Activated naive CD8-positive, alpha-beta T cell treated with anti-CD3 and anti-CD28 coated beads, Interleukin-2, amount 10 ng/mL, durations not matched to agents 7 days and 5 days (primary cell): Measurements from ENCODE around the gene CHPF2. TPM values are rescaled to one million over a fixed set of nuclear protein-coding genes. Genes with fewer than 3 reads are reported as not detected.

Experiments
- ATAC-seq: fragments of 150-1000 bp; cut with Tn5 transposase; one replicate; pipeline ENCODE4 v1.10.0; 2021; ENCODE audit warnings: low read depth, moderate library complexity
- POLR2A ChIA-PET: fragments of 350-600 bp; sonication (Branson Sonifier 250); formaldehyde crosslinking; loops from one replicate; lab custom pipeline; 2021; ENCODE audit warnings: antibody characterized with exemption; lab: Charles Lee
- DNase-seq: peaks from one replicate; pipeline ENCODE4 v3.0.0; 2021
- H3K27ac Mint-ChIP-seq: one replicate; pipeline ENCODE4 v1.8.0; 2022; ENCODE audit warnings: mild to moderate bottlenecking, mixed read lengths
- H3K27me3 Mint-ChIP-seq: one replicate; pipeline ENCODE4 v1.8.0; 2022; ENCODE audit warnings: mild to moderate bottlenecking, moderate library complexity, mixed read lengths
- H3K36me3 Mint-ChIP-seq: one replicate; pipeline ENCODE4 v1.8.0; 2021; ENCODE audit warnings: mild to moderate bottlenecking, mixed read lengths
- H3K4me1 Mint-ChIP-seq: one replicate; pipeline ENCODE4 v1.8.0; 2021; ENCODE audit warnings: mixed read lengths
- H3K4me3 Mint-ChIP-seq: one replicate; pipeline ENCODE4 v1.8.0; 2022; ENCODE audit warnings: mild to moderate bottlenecking, moderate library complexity, mixed read lengths
- H3K9me3 Mint-ChIP-seq: one replicate; pipeline ENCODE4 v1.8.0; 2021; ENCODE audit warnings: mixed read lengths
- total RNA-seq, 2 experiments: library from RNA; stranded (reverse); gene quantifications; one replicate each; pipeline ENCODE4 v1.2.3, GENCODE V29; 2021

Gene CHPF2
- total RNA-seq, 2 experiments from 2014 or later, result 44.3 to 48.4 TPM

GRCh38 chr7:151255390-151255789 lies 23.1 kb downstream of the CHPF2 start:
- no peak for DNase-seq
- ATAC-seq, result no peak
- no peaks in the 10 kb centered on the region for H3K36me3 Mint-ChIP-seq
- peaks cover 2% of the 10 kb centered on the region for H3K4me1 Mint-ChIP-seq
- peaks cover 35% of the 10 kb centered on the region for H3K27me3 Mint-ChIP-seq
- no peaks in the 10 kb centered on the region for H3K9me3 Mint-ChIP-seq
- POLR2A ChIA-PET, result interaction anchor here (0.7 kb wide), 1 partner anchor 60 kb away, joined by 3 read pairs; no protein-coding TSS in a partner anchor
- no peak overlapping the region for H3K27ac Mint-ChIP-seq
- H3K4me3 Mint-ChIP-seq, result no peak overlapping the region

DNA sequence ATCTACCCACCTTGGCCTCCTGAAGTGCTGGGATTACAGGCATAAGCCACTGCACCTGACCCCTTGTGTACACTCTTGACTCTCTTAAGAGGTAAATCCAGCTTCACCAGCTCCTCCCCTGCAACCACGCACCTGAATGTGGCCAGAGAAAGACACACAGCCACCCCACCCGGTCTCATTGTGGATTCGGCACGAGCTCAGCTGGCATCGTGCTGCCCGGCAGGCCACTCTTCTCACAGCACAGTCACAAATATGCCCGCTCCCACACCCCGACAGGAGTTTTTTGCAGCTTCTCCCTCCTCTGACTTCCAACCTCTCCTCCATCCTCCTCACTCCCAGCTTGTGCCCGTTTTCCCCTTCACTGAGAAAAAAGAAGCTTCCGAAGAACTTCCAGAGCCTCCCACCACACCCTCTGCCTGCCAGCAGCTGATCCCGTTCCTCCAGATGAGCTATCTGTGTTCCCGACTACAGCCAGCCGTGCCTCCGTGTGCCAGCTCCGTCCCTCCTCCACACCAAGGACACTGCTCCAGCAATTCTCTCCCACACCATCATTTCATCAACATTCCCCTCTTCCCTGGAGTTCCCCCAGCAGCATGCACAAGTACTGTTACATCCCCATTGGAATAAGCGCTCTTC lies 24.2 kb downstream of the CHPF2 start:
- Mint-ChIP-seq H3K9me3 (no peaks in the 10 kb centered on the region), H3K27ac (no peak overlapping the region), H3K4me1 (no peaks in the 10 kb centered on the region), H3K27me3 (peaks cover 26% of the 10 kb centered on the region), H3K4me3 (no peak overlapping the region), H3K36me3 (no peaks in the 10 kb centered on the region)
- POLR2A ChIA-PET, result no interaction called here
- DNase-seq (no peak), ATAC-seq (no peak)

- Mint-ChIP-seq H3K9me3 (no peaks in the 10 kb centered on the region), H3K27me3 (peaks cover 18% of the 10 kb centered on the region), H3K4me3 (no peak overlapping the region)
These were observed 25.7 kb downstream of the CHPF2 start for GRCh38 chr7:151257990-151258389.

DNA sequence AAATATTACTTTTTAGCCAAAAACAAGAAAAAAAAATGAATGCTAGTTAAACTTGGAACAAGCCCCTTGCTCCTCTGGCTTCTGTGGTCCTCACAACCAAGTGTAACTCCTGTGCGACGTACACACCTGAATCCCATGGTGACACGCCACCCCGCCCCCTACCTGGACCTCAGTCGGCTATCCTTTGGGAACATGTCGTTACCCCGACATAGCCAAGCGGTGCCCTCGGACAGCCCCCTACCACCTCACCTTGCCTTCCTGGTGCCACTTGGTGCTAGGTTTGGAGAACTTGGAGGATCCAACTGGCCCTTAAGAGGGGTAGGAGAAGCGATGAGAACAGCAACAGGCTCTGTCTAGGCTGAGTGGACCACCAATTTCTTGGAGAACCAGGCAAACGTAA lies 28.2 kb downstream of the CHPF2 start:
- POLR2A ChIA-PET, result no interaction called here
- H3K4me3 Mint-ChIP-seq, result no peak overlapping the region
- no peaks in the 10 kb centered on the region for H3K4me1 Mint-ChIP-seq
- H3K27me3 Mint-ChIP-seq, result peaks cover 10% of the 10 kb centered on the region
- no peak overlapping the region for H3K27ac Mint-ChIP-seq
- no peaks in the 10 kb centered on the region for H3K36me3 Mint-ChIP-seq
- ATAC-seq (no peak), DNase-seq (no peak)
- no peaks in the 10 kb centered on the region for H3K9me3 Mint-ChIP-seq

More at GRCh38 chr7:151257990-151258389, 25.7 kb downstream of the CHPF2 start:
- no peak overlapping the region for H3K27ac Mint-ChIP-seq
- POLR2A ChIA-PET, result no interaction called here
- H3K36me3 Mint-ChIP-seq, result no peaks in the 10 kb centered on the region
- H3K4me1 Mint-ChIP-seq, result no peaks in the 10 kb centered on the region
- ATAC-seq (no peak), DNase-seq (no peak)

DNA sequence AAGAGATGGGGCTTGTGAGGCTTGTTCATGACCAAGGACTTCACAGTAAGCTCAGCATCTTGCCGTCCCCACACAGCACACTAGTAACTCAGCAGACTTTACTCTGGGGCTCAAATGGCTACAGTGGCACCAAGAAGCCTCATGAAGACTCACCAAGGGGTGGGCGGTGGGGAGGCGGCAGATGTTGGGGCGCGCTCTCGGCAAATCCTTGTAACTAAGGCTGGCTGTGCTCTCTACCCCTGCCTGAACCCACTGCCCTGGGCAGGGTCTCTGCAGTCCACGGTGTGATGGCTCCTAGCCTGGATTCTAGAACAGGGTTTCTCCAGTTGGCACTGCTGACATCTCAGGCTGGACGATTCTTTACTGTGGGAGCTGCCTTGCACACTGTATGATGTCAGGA lies 28.6 kb downstream of the CHPF2 start:
- Mint-ChIP-seq H3K27me3 (peaks cover 10% of the 10 kb centered on the region), H3K9me3 (no peaks in the 10 kb centered on the region), H3K4me1 (no peaks in the 10 kb centered on the region), H3K27ac (no peak overlapping the region), H3K4me3 (no peak overlapping the region), H3K36me3 (no peaks in the 10 kb centered on the region)
- POLR2A ChIA-PET, result no interaction called here
- DNase-seq, result no peak
- no peak for ATAC-seq

GRCh38 chr7:151261529-151261928 lies 29.2 kb downstream of the CHPF2 start:
- H3K4me3 Mint-ChIP-seq, result no peak overlapping the region
- POLR2A ChIA-PET, result no interaction called here
- no peak for ATAC-seq

DNA sequence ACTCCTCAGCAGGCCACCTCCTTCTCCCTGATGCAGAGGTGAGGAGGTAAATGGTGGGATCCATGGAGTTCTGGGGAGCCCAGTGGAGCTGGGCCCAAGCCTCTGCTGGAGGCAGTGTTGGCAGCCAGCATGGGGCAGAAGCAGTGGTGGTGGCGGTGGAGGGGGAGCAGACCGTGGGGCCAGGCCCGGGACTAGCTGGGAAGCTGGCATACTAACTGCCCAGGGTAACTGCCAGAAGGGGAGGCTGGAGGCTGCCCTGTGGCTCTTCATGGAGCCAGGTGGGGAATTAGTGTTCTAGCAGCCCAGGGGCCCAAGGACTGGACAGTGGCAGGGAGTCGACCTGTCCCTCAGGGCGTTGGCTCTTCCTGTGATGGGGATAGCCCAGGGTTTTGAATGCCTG lies 32.3 kb downstream of the CHPF2 start:
- DNase-seq (no peak), ATAC-seq (no peak)
- Mint-ChIP-seq H3K27ac (no peak overlapping the region), H3K36me3 (no peaks in the 10 kb centered on the region), H3K27me3 (no peaks in the 10 kb centered on the region), H3K9me3 (no peaks in the 10 kb centered on the region), H3K4me3 (no peak overlapping the region), H3K4me1 (no peaks in the 10 kb centered on the region)
- POLR2A ChIA-PET, result no interaction called here

More at GRCh38 chr7:151261529-151261928, 29.2 kb downstream of the CHPF2 start:
- no peaks in the 10 kb centered on the region for H3K9me3 Mint-ChIP-seq
- no peaks in the 10 kb centered on the region for H3K36me3 Mint-ChIP-seq
- no peak overlapping the region for H3K27ac Mint-ChIP-seq
- no peak for DNase-seq
- peaks cover 7% of the 10 kb centered on the region for H3K27me3 Mint-ChIP-seq
- H3K4me1 Mint-ChIP-seq, result no peaks in the 10 kb centered on the region

DNA sequence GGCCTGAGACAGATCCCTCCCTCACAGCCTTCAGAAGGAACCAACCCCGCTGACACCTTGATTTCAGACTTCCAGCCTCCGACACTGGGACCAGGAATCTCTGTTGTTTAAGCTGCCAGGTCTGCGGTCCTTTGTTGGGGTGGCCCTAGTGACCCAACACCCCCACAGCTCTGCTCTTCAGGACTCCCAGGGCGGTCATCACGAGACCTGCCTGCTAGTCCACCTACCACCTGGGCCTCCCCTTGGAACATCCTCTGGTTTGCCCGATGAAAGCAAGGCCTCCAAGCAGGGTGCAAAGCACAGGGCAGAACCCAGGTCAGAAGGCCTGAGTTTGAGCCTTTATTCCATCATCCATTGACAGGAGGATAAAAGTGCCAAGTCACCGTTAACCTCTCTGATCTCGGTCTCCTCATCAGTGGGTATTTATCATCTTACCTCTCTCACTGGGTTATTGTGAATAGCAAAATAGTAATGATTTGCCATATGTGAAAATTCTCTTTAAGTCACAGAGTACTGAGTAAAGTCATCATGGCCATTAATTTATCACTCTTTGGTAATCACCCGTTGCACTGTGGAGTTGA lies 33.2 kb downstream of the CHPF2 start:
- H3K9me3 Mint-ChIP-seq, result no peaks in the 10 kb centered on the region
- no peak overlapping the region for H3K27ac Mint-ChIP-seq
- no peak for DNase-seq
- H3K27me3 Mint-ChIP-seq, result no peaks in the 10 kb centered on the region
- no peak overlapping the region for H3K4me3 Mint-ChIP-seq
- H3K4me1 Mint-ChIP-seq, result no peaks in the 10 kb centered on the region
- ATAC-seq, result no peak
- H3K36me3 Mint-ChIP-seq, result no peaks in the 10 kb centered on the region
- POLR2A ChIA-PET, result no interaction called here

- POLR2A ChIA-PET, result no interaction called here
- DNase-seq (no peak), ATAC-seq (no peak)
- Mint-ChIP-seq H3K27ac (no peak overlapping the region), H3K27me3 (no peaks in the 10 kb centered on the region), H3K4me1 (peaks cover 11% of the 10 kb centered on the region), H3K9me3 (no peaks in the 10 kb centered on the region), H3K36me3 (no peaks in the 10 kb centered on the region), H3K4me3 (no peak overlapping the region)
These were observed 37.2 kb downstream of the CHPF2 start for GRCh38 chr7:151269511-151269910.

GRCh38 chr7:151271699-151272355 lies 39.5 kb downstream of the CHPF2 start:
- Mint-ChIP-seq H3K4me1 (peaks cover 21% of the 10 kb centered on the region), H3K27ac (peak overlapping the region; percentile 0), H3K36me3 (no peaks in the 10 kb centered on the region), H3K4me3 (no peak overlapping the region), H3K27me3 (no peaks in the 10 kb centered on the region), H3K9me3 (no peaks in the 10 kb centered on the region)
- POLR2A ChIA-PET, result no interaction called here
- ATAC-seq, result peak; percentile 57
- no peak for DNase-seq

DNA sequence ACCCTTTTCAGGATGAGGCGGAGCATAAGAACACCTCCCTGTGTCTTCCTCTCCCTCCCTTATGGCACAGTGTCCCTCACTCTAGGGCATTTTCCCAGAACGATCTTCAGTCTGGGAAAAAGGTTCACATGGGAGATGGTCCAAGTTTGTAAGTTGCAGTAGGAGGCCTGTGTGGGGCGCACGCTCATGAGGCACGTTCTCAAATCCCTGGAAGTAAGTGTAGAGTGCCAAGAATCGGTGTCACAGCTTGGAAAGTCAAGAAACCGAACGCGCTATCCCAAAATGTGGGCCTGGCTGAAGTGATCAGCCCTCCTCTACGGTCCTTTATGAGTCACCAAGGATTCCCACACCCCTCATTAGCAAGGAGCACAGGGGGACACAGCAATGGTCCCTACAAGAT lies 40.1 kb downstream of the CHPF2 start:
- peaks cover 25% of the 10 kb centered on the region for H3K4me1 Mint-ChIP-seq

GRCh38 chr7:151272877-151273276 lies 40.6 kb downstream of the CHPF2 start:
- no peak for ATAC-seq
- Mint-ChIP-seq H3K27me3 (no peaks in the 10 kb centered on the region), H3K9me3 (no peaks in the 10 kb centered on the region)

More for the DNA sequence above, 40.1 kb downstream of the CHPF2 start:
- peak overlapping the region; percentile 0 for H3K27ac Mint-ChIP-seq
- no peak for DNase-seq
- POLR2A ChIA-PET, result no interaction called here
- no peaks in the 10 kb centered on the region for H3K9me3 Mint-ChIP-seq
- H3K4me3 Mint-ChIP-seq, result no peak overlapping the region
- no peaks in the 10 kb centered on the region for H3K36me3 Mint-ChIP-seq
- H3K27me3 Mint-ChIP-seq, result no peaks in the 10 kb centered on the region
- ATAC-seq, result no peak

DNA sequence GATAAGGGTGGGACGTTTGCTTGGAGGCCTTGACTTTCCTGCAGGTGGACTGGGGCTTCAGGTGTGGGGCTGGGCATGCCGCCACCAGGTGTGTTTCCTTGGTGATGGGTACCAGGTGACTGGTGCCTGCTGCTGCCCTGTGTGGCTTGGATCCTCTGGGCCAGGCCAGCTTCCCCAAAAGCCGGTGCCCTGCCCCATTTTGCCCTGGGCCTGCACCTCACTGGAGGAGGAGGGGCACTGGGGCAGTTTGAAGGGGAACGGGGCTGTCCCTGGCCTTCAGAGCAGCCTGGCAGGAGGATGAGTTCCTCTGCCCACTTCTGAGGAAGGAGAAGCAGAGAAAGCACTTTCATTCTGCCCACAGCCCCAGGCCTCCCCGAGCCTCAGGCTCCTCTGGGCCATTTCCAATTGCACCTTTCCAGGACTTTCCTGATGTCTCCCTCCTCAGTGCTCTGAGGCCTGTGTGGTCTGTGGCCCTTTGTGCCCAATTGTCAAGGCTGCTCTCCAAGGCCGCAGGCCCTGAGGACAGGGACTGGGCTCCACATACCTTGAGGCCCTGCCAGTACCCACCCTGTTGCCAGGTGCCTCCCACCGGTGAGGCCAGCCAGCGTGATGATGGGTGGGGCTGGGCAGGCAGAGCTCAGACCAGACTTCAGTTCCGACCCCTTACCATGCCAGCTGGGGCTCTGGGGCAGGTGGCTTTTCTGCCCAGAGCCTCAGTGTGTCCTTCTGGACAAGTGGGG lies 41.5 kb downstream of the CHPF2 start:
- H3K36me3 Mint-ChIP-seq, result no peaks in the 10 kb centered on the region
- DNase-seq, result no peak
- ATAC-seq, result no peak
- H3K4me1 Mint-ChIP-seq, result peaks cover 28% of the 10 kb centered on the region
- H3K27me3 Mint-ChIP-seq, result no peaks in the 10 kb centered on the region
- H3K27ac Mint-ChIP-seq, result no peak overlapping the region
- no peaks in the 10 kb centered on the region for H3K9me3 Mint-ChIP-seq
- no peak overlapping the region for H3K4me3 Mint-ChIP-seq
- POLR2A ChIA-PET, result no interaction called here

More at GRCh38 chr7:151272877-151273276, 40.6 kb downstream of the CHPF2 start:
- Mint-ChIP-seq H3K27ac (no peak overlapping the region), H3K4me1 (peaks cover 26% of the 10 kb centered on the region), H3K4me3 (no peak overlapping the region), H3K36me3 (no peaks in the 10 kb centered on the region)
- DNase-seq, result no peak
- POLR2A ChIA-PET, result no interaction called here
